ENCODE measurements around the gene KCNE3.

- no peak for TF ChIP-seq CTCF (IDR thresholded peaks at IDR 0.05; ENCODE audit: insufficient read depth, low read length)
- TF ChIP-seq POLR2AphosphoS5 (IDR thresholded peaks at IDR 0.05; ENCODE audit: low read depth), result peak; percentile 86
- no peak for TF ChIP-seq GABPA (IDR thresholded peaks at IDR 0.05; ENCODE audit: low read depth)
- TF ChIP-seq SPI1 (IDR thresholded peaks at IDR 0.05; ENCODE audit: borderline replicate concordance, low read depth), result no peak
Measured at GRCh38 chr11:74492974-74493790, 25.8 kb upstream of the KCNE3 start, which contains the start of gene LIPT2.
